CD4-positive, alpha-beta T cell treated with Interleukin-21 for 1 hour (primary cell): Measurements from ENCODE around the gene FAM187B.
A peak's percentile ranks its signal among the peaks of the same experiment; 100 is the strongest.

Experiments
- DNase-seq: peaks from one replicate; pipeline ENCODE4 v3.0.0-alpha.2; 2020

Gene FAM187B

GRCh38 chr19:35228177-35228930 lies at the start of gene FAM187B:
Gene FAM187B, minus strand, starts transcription at chr19:35228739. Its CDS starts 59 bp downstream, at chr19:35228680.
- DNase-seq: no peak

GRCh38 chr19:35276706-35277281 lies 48.3 kb upstream of the FAM187B start:
- DNase-seq: no peak

- no peak for DNase-seq
Observed at GRCh38 chr19:35274323-35274722, 45.8 kb upstream of the FAM187B start.

GRCh38 chr19:35273686-35274259 lies 45.2 kb upstream of the FAM187B start:
- DNase-seq: no peak

- DNase-seq: no peak
Observed at GRCh38 chr19:35272954-35273649, 44.6 kb upstream of the FAM187B start.

- DNase-seq: no peak
Observed at GRCh38 chr19:35272122-35272719, 43.7 kb upstream of the FAM187B start.

- DNase-seq: no peak
Observed at GRCh38 chr19:35271546-35271945, 43.0 kb upstream of the FAM187B start.

- DNase-seq: no peak
Observed at GRCh38 chr19:35270381-35270811, 41.9 kb upstream of the FAM187B start.

- DNase-seq: peak; percentile 84
Observed at GRCh38 chr19:35269438-35270117, 41.0 kb upstream of the FAM187B start.

GRCh38 chr19:35268536-35269437 lies 40.2 kb upstream of the FAM187B start, which contains the start of gene USF2:
Gene USF2, plus strand, starts transcription at chr19:35268962. Its CDS starts 140 bp downstream, at chr19:35269102.
- DNase-seq: peak; percentile 66

GRCh38 chr19:35267818-35268535 lies 39.4 kb upstream of the FAM187B start:
- DNase-seq: peak; percentile 76

- no peak for DNase-seq
Observed at GRCh38 chr19:35267353-35267817, 38.8 kb upstream of the FAM187B start.

GRCh38 chr19:35266520-35267352 lies 38.2 kb upstream of the FAM187B start:
- no peak for DNase-seq

- no peak for DNase-seq
Observed at GRCh38 chr19:35265900-35266519, 37.5 kb upstream of the FAM187B start.

GRCh38 chr19:35265126-35265899 lies 36.8 kb upstream of the FAM187B start:
- DNase-seq: no peak

- DNase-seq: no peak
Observed at GRCh38 chr19:35264268-35265125, 36.0 kb upstream of the FAM187B start.

- DNase-seq: no peak
Observed at GRCh38 chr19:35262101-35262761, 33.7 kb upstream of the FAM187B start.
